ENCODE measurements around the gene SCAMP1. TPM values are rescaled to one million over a fixed set of nuclear protein-coding genes. Genes with fewer than 3 reads are reported as not detected.

SCAMP1 gene
- total RNA-seq, 2 experiments from 2014 or later: 18.0 to 41.1 TPM

- no peak for TF ChIP-seq EZH2phosphoT487 (IDR thresholded peaks at IDR 0.05; ENCODE audit: borderline replicate concordance, low read depth, low read length)
- TF ChIP-seq, protein P1, sequence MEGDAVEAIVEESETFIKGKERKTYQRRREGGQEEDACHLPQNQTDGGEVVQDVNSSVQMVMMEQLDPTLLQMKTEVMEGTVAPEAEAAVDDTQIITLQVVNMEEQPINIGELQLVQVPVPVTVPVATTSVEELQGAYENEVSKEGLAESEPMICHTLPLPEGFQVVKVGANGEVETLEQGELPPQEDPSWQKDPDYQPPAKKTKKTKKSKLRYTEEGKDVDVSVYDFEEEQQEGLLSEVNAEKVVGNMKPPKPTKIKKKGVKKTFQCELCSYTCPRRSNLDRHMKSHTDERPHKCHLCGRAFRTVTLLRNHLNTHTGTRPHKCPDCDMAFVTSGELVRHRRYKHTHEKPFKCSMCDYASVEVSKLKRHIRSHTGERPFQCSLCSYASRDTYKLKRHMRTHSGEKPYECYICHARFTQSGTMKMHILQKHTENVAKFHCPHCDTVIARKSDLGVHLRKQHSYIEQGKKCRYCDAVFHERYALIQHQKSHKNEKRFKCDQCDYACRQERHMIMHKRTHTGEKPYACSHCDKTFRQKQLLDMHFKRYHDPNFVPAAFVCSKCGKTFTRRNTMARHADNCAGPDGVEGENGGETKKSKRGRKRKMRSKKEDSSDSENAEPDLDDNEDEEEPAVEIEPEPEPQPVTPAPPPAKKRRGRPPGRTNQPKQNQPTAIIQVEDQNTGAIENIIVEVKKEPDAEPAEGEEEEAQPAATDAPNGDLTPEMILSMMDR (conservative IDR thresholded peaks at IDR 0.05; ENCODE audit: low read length): peak; percentile 32; the same call in 1 of the 2 replicates
- POLR2A ChIA-PET: interaction anchor here (0.6 to 2.0 kb wide), 3 partner anchors 11 to 50 kb away, joined by 3 to 5 read pairs (median 3); no protein-coding TSS in a partner anchor
- BruUV-seq (replicated peaks): no TSS peak
- Histone ChIP-seq H3K9me3 (ENCODE audit: low read length) (no peaks in the 10 kb centered on the region), H3K4me1 (ENCODE audit: insufficient read depth, low read length, poor library complexity, severe bottlenecking) (peaks cover 36% of the 10 kb centered on the region), H4K20me1 (ENCODE audit: insufficient read depth, low read length) (no peaks in the 10 kb centered on the region), H3K4me3 (ENCODE audit: low read depth, low read length, poor library complexity, severe bottlenecking) (peak overlapping the region; percentile 42), H3K79me2 (ENCODE audit: insufficient read depth, low read depth, low read length) (no peaks in the 10 kb centered on the region; the same call in 1 of the 2 replicates), H3K27ac (ENCODE audit: low read depth, low read length, poor library complexity, severe bottlenecking) (peak overlapping the region; percentile 82), H3K4me2 (ENCODE audit: low read length) (peak overlapping the region; percentile 83), H3K36me3 (ENCODE audit: insufficient read depth, low read length) (peaks cover 55% of the 10 kb centered on the region), H2AFZ (ENCODE audit: low read length) (no peak overlapping the region; the same call in 1 of the 2 replicates), H3K9me2 (ENCODE audit: insufficient read depth, low read length) (no peaks in the 10 kb centered on the region)
- DNase-seq (ENCODE audit: low spot score): peak; percentile 91
- intact Hi-C loops (cut with micrococcal nuclease; ENCODE audit: unreplicated experiment): loop anchor here (5.0 kb wide), 1 partner anchor 48 kb away; no protein-coding TSS in a partner anchor
- CTCF ChIA-PET (ENCODE audit: unreplicated experiment): no interaction called here
Measured at GRCh38 chr5:78483809-78484521, 123.5 kb downstream of the SCAMP1 start.

GRCh38 chr5:78486218-78486617 is 125.8 kb downstream of the SCAMP1 start:
- intact Hi-C loops (cut with micrococcal nuclease; ENCODE audit: unreplicated experiment): no loop called here
- no peak overlapping the region for H3K4me3 ChIP-seq (ENCODE audit: low read depth, low read length, poor library complexity, severe bottlenecking)
- H4K20me1 ChIP-seq (ENCODE audit: insufficient read depth, low read length): no peaks in the 10 kb centered on the region
- ChIA-PET CTCF (ENCODE audit: unreplicated experiment) (no interaction called here), POLR2A (no interaction called here)
- peaks cover 45% of the 10 kb centered on the region for H3K4me1 ChIP-seq (ENCODE audit: insufficient read depth, low read length, poor library complexity, severe bottlenecking)
- TF ChIP-seq, protein P1 (conservative IDR thresholded peaks at IDR 0.05; ENCODE audit: low read length): no peak
- no peak for TF ChIP-seq EZH2phosphoT487 (IDR thresholded peaks at IDR 0.05; ENCODE audit: borderline replicate concordance, low read depth, low read length)
- H3K27ac ChIP-seq (ENCODE audit: low read depth, low read length, poor library complexity, severe bottlenecking): no peak overlapping the region
- no peak overlapping the region for H2AFZ ChIP-seq (ENCODE audit: low read length)
- no peaks in the 10 kb centered on the region; the same call in 1 of the 2 replicates for H3K79me2 ChIP-seq (ENCODE audit: insufficient read depth, low read depth, low read length)
- no peak overlapping the region for H3K4me2 ChIP-seq (ENCODE audit: low read length)
- no peaks in the 10 kb centered on the region for H3K9me3 ChIP-seq (ENCODE audit: low read length)
- peaks cover 70% of the 10 kb centered on the region for H3K36me3 ChIP-seq (ENCODE audit: insufficient read depth, low read length)
- BruUV-seq (replicated peaks): no TSS peak
- no peak for DNase-seq (ENCODE audit: low spot score)
- no peaks in the 10 kb centered on the region for H3K9me2 ChIP-seq (ENCODE audit: insufficient read depth, low read length)

- Histone ChIP-seq H4K20me1 (ENCODE audit: insufficient read depth, low read length) (no peaks in the 10 kb centered on the region), H3K4me2 (ENCODE audit: low read length) (no peak overlapping the region), H3K36me3 (ENCODE audit: insufficient read depth, low read length) (peaks cover 68% of the 10 kb centered on the region), H3K27ac (ENCODE audit: low read depth, low read length, poor library complexity, severe bottlenecking) (no peak overlapping the region), H3K4me3 (ENCODE audit: low read depth, low read length, poor library complexity, severe bottlenecking) (no peak overlapping the region), H3K79me2 (ENCODE audit: insufficient read depth, low read depth, low read length) (no peaks in the 10 kb centered on the region; the same call in 1 of the 2 replicates), H2AFZ (ENCODE audit: low read length) (no peak overlapping the region), H3K4me1 (ENCODE audit: insufficient read depth, low read length, poor library complexity, severe bottlenecking) (peaks cover 38% of the 10 kb centered on the region), H3K9me2 (ENCODE audit: insufficient read depth, low read length) (no peaks in the 10 kb centered on the region), H3K9me3 (ENCODE audit: low read length) (no peaks in the 10 kb centered on the region)
- DNase-seq (ENCODE audit: low spot score): no peak
- CTCF ChIA-PET (ENCODE audit: unreplicated experiment): no interaction called here
- intact Hi-C loops (cut with micrococcal nuclease; ENCODE audit: unreplicated experiment): no loop called here
- TSS peak; percentile 26 for BruUV-seq (replicated peaks)
- POLR2A ChIA-PET: no interaction called here
- no peak for TF ChIP-seq EZH2phosphoT487 (IDR thresholded peaks at IDR 0.05; ENCODE audit: borderline replicate concordance, low read depth, low read length)
Measured at GRCh38 chr5:78487846-78488245, 127.4 kb downstream of the SCAMP1 start.

Data from OCI-LY7 (cell line).